ENCODE measurements around the gene SLC25A47. TPM values are rescaled to one million over a fixed set of nuclear protein-coding genes. Genes with fewer than 3 reads are reported as not detected.
A peak's percentile ranks its signal among the peaks of the same experiment; 100 is the strongest.

SLC25A47 gene
- total and polyA plus RNA-seq, 2 of the 4 experiments (the other 2 are of a cell fraction): not detected

- Histone ChIP-seq H3K14ac (replicated peaks; ENCODE audit: low read depth, low read length) (no peak overlapping the region), H2BK120ac (ENCODE audit: low read depth, low read length) (no peak overlapping the region), H4K91ac (ENCODE audit: insufficient read depth, low read depth, low read length) (no peak overlapping the region), H3K4me3 (ENCODE audit: insufficient read depth, low read depth, low read length) (no peak overlapping the region), H3K4me2 (ENCODE audit: low read depth, low read length) (no peak overlapping the region), H4K8ac (ENCODE audit: low read depth in 2 of 2, low read length in 2 of 2) (no peak overlapping the region), H3K36me3 (ENCODE audit: control insufficient read depth, insufficient read depth, low read length) (no peaks in the 10 kb centered on the region), H3K9me3 (ENCODE audit: control insufficient read depth, insufficient read depth, low read length) (no peaks in the 10 kb centered on the region), H3K4me1 (ENCODE audit: control insufficient read depth, insufficient read depth, low read length) (no peaks in the 10 kb centered on the region), H2AK5ac (ENCODE audit: low read depth, low read length) (no peak overlapping the region), H3K79me1 (ENCODE audit: low read depth in 1 of 2, low read length in 2 of 2) (no peaks in the 10 kb centered on the region), H3K4ac (ENCODE audit: low read depth, low read length) (no peak overlapping the region), H4K20me1 (ENCODE audit: insufficient read depth, low read length) (no peaks in the 10 kb centered on the region), H2BK5ac (ENCODE audit: low read depth, low read length, poor library complexity, severe bottlenecking) (no peak overlapping the region), H3K18ac (ENCODE audit: low read depth, low read length) (no peak overlapping the region), H3K27me3 (ENCODE audit: control insufficient read depth, insufficient read depth, low read length) (no peaks in the 10 kb centered on the region; the same call in 1 of the 2 replicates), H3K27ac (ENCODE audit: insufficient read depth, low read length) (no peak overlapping the region), H3K9ac (ENCODE audit: low read depth, low read length) (no peak overlapping the region), H2BK20ac (ENCODE audit: low read depth, low read length) (no peak overlapping the region), H4K5ac (ENCODE audit: low read depth, low read length) (no peak overlapping the region), H3K9me1 (ENCODE audit: insufficient read depth, low read length) (no peaks in the 10 kb centered on the region), H2AK9ac (replicated peaks; ENCODE audit: low read depth, low read length, poor library complexity) (no peak overlapping the region), H3K23ac (ENCODE audit: low read depth, low read length) (no peak overlapping the region), H2AFZ (replicated peaks; ENCODE audit: low read length, poor library complexity) (peak overlapping the region; percentile 64), H3K56ac (ENCODE audit: extremely low read depth, insufficient read depth, low read length) (no peak overlapping the region), H2BK15ac (ENCODE audit: low read depth, low read length) (no peak overlapping the region)
- TF ChIP-seq RFX5 (IDR thresholded peaks at IDR 0.05; ENCODE audit: low read depth, low read length) (no peak), POLR2A (IDR thresholded peaks at IDR 0.05; ENCODE audit: low read depth, low read length) (no peak), SMC3 (IDR thresholded peaks at IDR 0.05; ENCODE audit: low read depth, low read length) (no peak), MXI1 (IDR thresholded peaks at IDR 0.05; ENCODE audit: borderline replicate concordance, low read depth, low read length) (no peak), CEBPB (IDR thresholded peaks at IDR 0.05; ENCODE audit: low read depth, low read length) (no peak), ELK1 (IDR thresholded peaks at IDR 0.05; ENCODE audit: borderline replicate concordance, low read depth, low read length) (no peak), MAZ (IDR thresholded peaks at IDR 0.05; ENCODE audit: borderline replicate concordance, low read depth, low read length) (no peak), RCOR1 (IDR thresholded peaks at IDR 0.05; ENCODE audit: insufficient replicate concordance, low read length) (no peak), USF2 (IDR thresholded peaks at IDR 0.05; ENCODE audit: low read depth, low read length) (no peak), CTCF (conservative IDR thresholded peaks at IDR 0.05; ENCODE audit: low read depth, low read length) (no peak), BHLHE40 (IDR thresholded peaks at IDR 0.05; ENCODE audit: low read depth, low read length) (no peak), CHD1 (IDR thresholded peaks at IDR 0.05; ENCODE audit: low read depth, low read length) (no peak), NFE2L2 (IDR thresholded peaks at IDR 0.05; ENCODE audit: low read depth, low read length) (no peak), RAD21 (IDR thresholded peaks at IDR 0.05; ENCODE audit: low read length) (no peak)
- ChIA-PET CTCF (no interaction called here), POLR2A (ENCODE audit: unreplicated experiment) (no interaction called here)
- DNase-seq (no peak), ATAC-seq (ENCODE audit: low read depth) (no peak; the same call in 1 of the 2 replicates)
- 65% methylated on average over 12 of the region's 17 CpGs; no CpG with 5 or more reads in 1 of the 2 experiments for WGBS, 2 experiments (ENCODE audit: extremely low coverage in 2 of 2, insufficient read length in 1 of 2)
- BruUV-seq (replicated peaks): no TSS peak
- in situ Hi-C loops (cut with MboI; ENCODE audit: low sequenced_read_pairs) (no loop called here), intact Hi-C loops (cut with micrococcal nuclease) (no loop called here), dilution Hi-C loops (cut with HindIII; ENCODE audit: low sequenced_read_pairs, unreplicated experiment) (no loop called here)
These were observed 2.1 kb downstream of the SLC25A47 start for GRCh38 chr14:100325231-100325632.
